HG03442 (cell line): ENCODE results near the gene TP63.

Experiments used
- ATAC-seq: cut with Tn5 transposase; IDR thresholded peaks from one replicate; pipeline ENCODE4 v1.9.1; 2021; ENCODE audit warnings: mild to moderate bottlenecking, moderate library complexity; ENCODE audit not compliant: unreplicated experiment

TP63 gene

DNA sequence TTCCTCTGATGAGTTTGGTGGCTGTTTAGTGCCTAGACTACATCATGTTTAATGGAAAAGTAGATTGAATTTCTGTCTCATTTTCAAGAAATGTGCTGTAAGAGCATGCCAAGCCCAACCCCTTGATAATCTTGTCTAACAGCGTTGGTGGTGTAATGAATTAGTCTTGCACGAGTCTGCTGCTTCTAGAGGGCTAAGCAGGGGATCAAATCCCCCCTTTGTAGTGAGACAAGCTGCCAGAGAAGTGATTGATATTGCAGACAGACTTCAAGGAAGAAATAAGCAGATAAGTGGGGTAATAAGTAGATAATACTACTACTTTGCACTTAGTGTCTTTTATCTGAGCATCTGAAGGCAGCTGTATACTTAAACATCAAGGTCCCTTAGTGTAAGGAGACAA, 141.4 kb downstream of the TP63 start:
- no peak for ATAC-seq

DNA sequence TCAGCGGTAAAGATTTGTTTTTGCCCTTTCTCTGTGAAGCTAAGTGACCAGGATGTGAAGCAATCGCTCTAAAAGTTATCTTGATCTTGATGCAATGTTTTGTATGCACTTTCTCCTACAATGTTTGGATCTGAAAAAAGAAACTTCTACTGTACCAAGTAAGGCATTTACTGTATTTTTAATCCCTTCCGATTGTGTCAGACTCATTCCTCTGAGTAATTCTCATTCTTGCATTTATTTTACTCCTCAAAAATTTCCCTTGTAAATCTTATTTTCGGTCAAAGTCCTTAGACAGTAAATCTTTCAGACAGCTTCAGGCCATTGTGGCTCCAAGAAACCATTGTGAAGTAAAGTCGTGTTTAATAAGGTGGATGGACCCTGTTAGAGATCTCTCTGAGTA, 141.9 kb downstream of the TP63 start:
- ATAC-seq, result no peak

DNA sequence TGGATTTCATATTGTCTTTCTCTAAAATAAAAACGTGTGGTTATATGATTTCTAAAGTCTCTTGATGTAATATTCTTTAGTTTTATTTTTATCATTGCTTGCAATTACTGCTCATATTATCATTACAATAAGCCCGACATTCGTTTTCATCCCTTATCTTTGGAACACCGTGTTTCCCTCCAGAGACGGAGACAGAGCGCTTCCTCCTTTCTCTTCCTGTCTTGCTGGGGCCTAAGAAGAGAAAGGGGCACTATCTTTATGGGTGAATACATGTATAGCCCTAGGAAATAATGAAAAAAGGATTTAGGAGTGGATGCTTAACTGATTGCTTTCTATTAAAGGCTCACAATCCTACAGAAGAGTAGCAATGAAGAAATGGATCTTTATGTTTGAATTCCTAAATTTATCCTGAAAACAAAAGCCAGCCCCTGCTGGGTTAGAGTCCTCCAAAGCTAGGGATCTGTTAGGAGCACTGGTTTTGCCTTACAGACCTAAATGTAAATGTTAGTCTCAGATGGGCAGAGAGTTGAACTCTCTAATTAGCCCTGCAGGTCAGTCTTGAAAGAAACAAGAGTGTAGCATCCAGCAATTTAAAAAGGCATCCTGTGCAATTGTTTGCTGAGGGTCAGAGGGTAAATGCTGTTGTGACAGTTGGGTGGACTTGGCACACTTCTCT, 145.1 kb downstream of the TP63 start:
- ATAC-seq, result no peak

DNA sequence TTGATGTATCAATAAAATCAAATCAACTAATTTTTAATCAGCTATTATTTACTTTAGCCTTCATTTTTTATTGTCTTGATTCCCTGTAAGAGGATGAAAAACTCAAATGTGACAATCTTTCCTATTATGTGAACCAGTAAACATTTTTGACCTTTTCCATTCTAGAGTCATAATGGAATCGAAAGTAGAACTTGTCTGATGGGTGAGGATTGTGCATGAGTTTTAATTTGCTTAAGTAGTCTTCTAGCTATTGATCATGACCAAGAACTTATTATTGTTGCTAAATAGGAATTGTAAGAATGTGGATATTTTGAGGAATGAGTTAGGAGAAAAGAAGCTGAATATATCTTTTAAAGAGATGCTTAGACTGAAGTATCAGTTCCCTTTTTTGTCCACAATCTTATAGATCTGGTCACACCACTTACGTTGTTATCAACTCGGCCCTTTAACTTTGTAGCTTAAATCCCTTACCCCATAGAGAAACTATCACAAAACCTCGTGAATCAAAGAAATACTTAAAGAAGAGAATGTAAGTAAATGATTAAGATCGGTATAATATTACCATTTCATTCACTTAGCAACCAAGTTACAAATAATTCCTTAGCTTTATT, 147.3 kb downstream of the TP63 start:
- ATAC-seq, result peak; percentile 54

- no peak for ATAC-seq
These were observed 148.0 kb downstream of the TP63 start for GRCh38 chr3:189779166-189779565.

- no peak for ATAC-seq
These were observed 149.5 kb downstream of the TP63 start for GRCh38 chr3:189780546-189781270.

DNA sequence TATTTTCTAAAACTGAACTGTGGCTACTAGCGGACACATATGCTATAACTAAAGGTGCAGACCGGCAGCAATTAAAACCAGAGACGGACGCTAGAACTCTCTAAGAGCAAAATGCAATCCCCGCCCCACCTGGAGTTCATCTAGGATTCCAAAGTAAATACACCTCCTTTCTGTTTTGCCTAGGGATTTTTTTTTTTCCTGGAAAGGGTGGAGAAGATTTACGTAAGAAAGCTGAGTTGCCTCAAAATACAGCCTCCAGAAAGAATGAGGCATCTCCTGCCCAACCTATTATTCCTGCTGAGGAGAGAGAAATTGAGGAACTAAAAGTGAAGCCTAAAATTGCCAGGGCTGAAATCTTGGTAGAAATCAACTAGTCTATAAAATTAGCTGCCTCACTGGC, 150.2 kb downstream of the TP63 start:
- ATAC-seq, result no peak

DNA sequence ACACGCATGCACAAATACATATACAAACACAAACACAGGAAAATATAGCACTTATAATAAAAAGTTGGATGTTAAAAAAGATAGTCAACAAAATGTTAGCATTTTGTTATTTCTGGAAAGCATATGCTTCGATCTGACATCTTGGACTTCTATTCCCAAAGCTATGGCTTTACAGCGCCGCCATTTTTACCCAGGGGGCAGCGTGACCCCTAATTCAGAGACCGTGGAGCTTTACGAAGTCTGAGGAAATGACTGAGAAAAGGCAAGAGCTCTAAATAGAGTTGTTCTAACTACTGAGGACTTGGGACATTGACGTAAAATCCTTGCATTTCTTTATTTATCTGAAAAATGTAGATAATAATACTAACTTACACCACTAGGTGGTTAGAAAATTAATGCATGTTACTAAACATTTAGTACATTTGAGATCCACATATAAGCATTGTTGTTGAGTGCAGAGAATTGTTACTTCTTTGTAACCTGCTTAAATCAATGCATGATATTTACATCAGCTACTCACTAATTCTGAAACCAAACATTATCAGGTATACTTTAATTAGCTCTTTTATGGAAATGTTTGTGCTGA, 155.4 kb downstream of the TP63 start:
- no peak for ATAC-seq

DNA sequence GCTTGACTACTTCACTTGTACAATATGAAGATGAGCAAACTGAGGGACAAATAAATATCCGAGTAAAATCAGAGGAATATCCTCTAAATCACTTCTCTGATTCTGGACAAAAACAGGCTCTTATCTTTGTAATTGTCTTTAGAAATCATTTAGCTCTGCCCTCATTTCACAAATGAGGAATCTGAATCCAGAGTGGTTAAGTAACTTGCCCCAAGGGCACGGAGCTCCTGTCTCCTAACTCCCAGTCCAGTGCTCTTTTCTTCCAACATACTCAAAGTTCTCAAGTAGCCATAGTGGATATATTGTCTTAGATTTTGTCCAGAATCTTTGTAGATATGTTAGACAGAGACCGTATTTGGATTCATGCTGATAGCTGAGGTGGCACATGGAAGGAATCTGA, 156.0 kb downstream of the TP63 start:
- no peak for ATAC-seq

- ATAC-seq, result no peak
These were observed 156.4 kb downstream of the TP63 start for GRCh38 chr3:189787632-189788031.

GRCh38 chr3:189789432-189789831, 158.2 kb downstream of the TP63 start:
- no peak for ATAC-seq

- ATAC-seq, result no peak
These were observed 159.5 kb downstream of the TP63 start for GRCh38 chr3:189790658-189791057.

GRCh38 chr3:189792046-189792929, 161.1 kb downstream of the TP63 start:
- no peak for ATAC-seq

DNA sequence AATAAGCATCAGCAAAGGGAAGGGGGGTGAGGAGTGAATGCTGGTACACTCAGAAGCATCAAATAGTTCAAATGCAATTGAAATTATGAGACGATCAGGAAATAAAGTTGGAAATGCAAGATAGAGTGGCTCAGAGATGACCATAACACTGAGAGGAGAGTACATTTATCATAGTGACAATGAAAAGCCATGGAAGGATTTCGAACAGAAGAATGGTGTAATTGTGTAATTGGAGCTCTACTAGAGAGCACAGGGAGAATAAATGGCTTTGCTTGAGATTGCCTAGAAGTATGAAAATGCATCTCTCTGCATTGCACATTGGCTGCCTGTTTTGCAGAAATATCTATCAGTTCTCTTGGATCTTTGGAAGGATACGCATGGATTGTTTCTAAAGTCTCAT, 163.3 kb downstream of the TP63 start:
- no peak for ATAC-seq

DNA sequence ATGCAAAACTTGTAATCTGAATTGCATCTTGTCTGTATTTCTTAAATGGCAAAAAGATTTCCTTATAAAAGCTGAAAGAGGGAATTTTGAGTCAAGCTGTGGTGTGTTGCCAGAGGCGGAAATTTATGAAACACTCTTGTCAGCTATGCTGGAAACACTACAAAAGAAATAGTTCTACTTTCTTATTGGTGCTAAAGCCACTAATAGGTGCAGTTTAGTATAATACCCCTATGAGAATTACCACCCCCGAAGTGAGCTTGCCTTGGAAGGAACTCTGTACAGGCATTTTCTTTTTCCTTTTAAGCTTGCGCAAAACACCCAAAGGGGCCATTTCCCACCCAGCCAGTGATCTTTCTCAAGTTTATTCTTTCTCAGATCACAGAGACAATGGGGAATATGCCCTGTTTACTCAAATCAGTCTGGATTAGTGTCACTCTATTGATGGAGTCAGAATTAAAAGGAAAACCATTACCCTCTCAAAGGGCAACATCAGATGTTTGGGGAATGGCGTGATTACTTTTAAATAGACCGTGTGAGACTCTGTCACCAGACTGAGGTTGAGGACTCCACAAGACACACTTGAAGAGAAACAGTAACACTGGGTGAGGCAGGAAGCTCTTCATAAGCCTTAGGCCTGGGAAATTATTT, 166.0 kb downstream of the TP63 start:
- ATAC-seq, result no peak

DNA sequence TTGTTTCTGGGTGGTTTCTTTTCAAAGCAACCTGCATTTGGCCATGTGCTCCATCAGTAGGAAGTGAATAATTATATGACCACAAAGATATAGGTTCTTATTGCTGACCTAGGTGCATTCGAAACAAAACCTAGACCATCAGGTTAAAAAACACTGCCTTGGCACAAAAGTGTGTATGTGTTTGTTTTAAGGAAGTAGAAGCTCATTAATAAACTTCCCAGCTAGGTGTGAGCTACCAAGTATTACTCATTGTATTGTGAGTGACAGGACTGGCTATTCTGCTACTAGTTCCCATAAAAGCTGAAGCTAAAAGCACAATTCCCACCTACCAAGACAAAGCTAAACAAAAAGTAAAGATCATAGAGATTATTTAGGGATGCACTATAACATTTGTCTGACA, 168.2 kb downstream of the TP63 start:
- no peak for ATAC-seq

DNA sequence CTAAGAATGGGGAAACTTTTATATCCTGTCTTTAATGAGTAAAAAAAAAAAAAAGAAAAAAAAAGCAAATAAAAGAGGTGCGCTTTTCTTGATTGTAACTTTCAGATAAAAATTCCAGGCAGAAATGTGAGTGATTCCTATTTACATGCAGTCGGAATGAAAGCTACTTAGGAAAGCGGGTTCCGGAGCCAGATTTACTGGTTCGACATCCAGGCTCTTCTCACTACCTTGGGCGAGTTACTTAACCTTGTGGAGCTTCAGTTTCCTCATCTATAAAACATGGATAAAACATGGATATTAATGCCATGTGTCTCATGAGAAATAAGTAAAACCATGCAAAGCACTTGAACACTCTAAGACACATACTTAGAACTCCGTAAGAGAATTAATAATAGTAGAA, 169.2 kb downstream of the TP63 start:
- no peak for ATAC-seq

- ATAC-seq, result no peak
These were observed 172.1 kb downstream of the TP63 start for GRCh38 chr3:189803254-189803653.

- ATAC-seq, result no peak
These were observed 174.3 kb downstream of the TP63 start for GRCh38 chr3:189805375-189806067.
